Tibial nerve (tissue), 4 donors: ENCODE results near the gene FARP1. TPM values are rescaled to one million over a fixed set of nuclear protein-coding genes. Genes with fewer than 3 reads are reported as not detected.

Source experiments
- DNase-seq, 2 donors: peaks; one replicate each; pipeline ENCODE4 v3.0.0-alpha.2; 2019; ENCODE audit warnings: low spot score in 2 of 2
- H3K27ac ChIP-seq, 4 donors: fragments of 200-600 bp; sonication (generic) in 3 of 4; one replicate each; pipeline ENCODE4 v1.5.1; 2017 to 2019; ENCODE audit warnings: mild to moderate bottlenecking in 1 of 4
- H3K27me3 ChIP-seq, 2 donors: fragments of 200-600 bp; sonication (generic) in 1 of 2; one replicate each; pipeline versions ENCODE4 v1.5.1 to v1.6.0; 2017 to 2019
- H3K36me3 ChIP-seq, 3 donors: fragments of 200-600 bp; sonication (generic); one replicate each; pipeline ENCODE4 v1.5.1; 2018 to 2019
- H3K4me1 ChIP-seq, 4 donors: fragments of 200-600 bp; sonication (generic) in 3 of 4; one replicate each; pipeline ENCODE4 v1.5.1; 2017 to 2019
- H3K4me3 ChIP-seq, 4 donors: fragments of 200-600 bp; sonication (generic) in 3 of 4; one replicate each; pipeline ENCODE4 v1.5.1; 2017 to 2019; ENCODE audit warnings: mild to moderate bottlenecking in 1 of 4, moderate library complexity in 1 of 4
- H3K9me3 ChIP-seq, 4 donors: fragments of 200-600 bp; sonication (generic) in 3 of 4; one replicate each; pipeline ENCODE4 v1.5.1; 2017 to 2019
- CTCF ChIP-seq, 5 experiments: fragments of 200-600 bp in 3 of 5; fragments of 450-650 bp in 2 of 5; sonication (generic) in 3 of 5; IDR thresholded peaks; one replicate each; pipeline ENCODE4 v1.5.1; 2016 to 2019; ENCODE audit warnings: antibody characterized with exemption in 5 of 5, mild to moderate bottlenecking in 3 of 5, moderate library complexity in 2 of 5
- EP300 ChIP-seq, 2 donors: sonication (generic); formaldehyde crosslinking; IDR thresholded peaks; one replicate each; pipeline ENCODE4 v1.6.1; 2017; ENCODE audit warnings: antibody characterized with exemption in 2 of 2, mild to moderate bottlenecking in 1 of 2
- POLR2A ChIP-seq, 2 donors: fragments of 450-650 bp; IDR thresholded peaks; one replicate each; pipeline ENCODE4 v1.6.1; 2017; ENCODE audit warnings: antibody characterized with exemption in 2 of 2, mild to moderate bottlenecking in 2 of 2, moderate library complexity in 2 of 2
- WGBS, 2 donors: methylation state at CpG; one replicate each; pipeline ENCODE4 v1.1.5; 2018; 5-methylcytosine and 5-hydroxymethylcytosine counted together
- total RNA-seq, 4 donors: library from RNA; depleted of rRNA; stranded (reverse); fragments of >200 nt; gene quantifications; one replicate each; pipeline ENCODE4 v1.1.0, GENCODE V29; 2016

FARP1 gene
- total RNA-seq, 4 donors from 2014 or later = 21.4 to 28.5 (median 24.9) TPM

GRCh38 chr13:98098516-98098915 is 44.4 kb upstream of the FARP1 start:
- H3K4me1 ChIP-seq = no peaks in the 10 kb centered on the region
- no peak overlapping the region for H3K4me3 ChIP-seq
- no peak for DNase-seq
- no peak overlapping the region for H3K27ac ChIP-seq
- TF ChIP-seq POLR2A (IDR thresholded peaks at IDR 0.05) (no peak), EP300 (IDR thresholded peaks at IDR 0.05) (no peak), CTCF (IDR thresholded peaks at IDR 0.05) (no peak)
- H3K9me3 ChIP-seq = no peaks in the 10 kb centered on the region
- no peaks in the 10 kb centered on the region for H3K36me3 ChIP-seq
- 78 to 83% methylated on average over 7 of the region's 7 CpGs for WGBS, 2 donors
- H3K27me3 ChIP-seq = no peaks in the 10 kb centered on the region

- H3K27ac ChIP-seq = no peak overlapping the region
- no peak for TF ChIP-seq POLR2A (IDR thresholded peaks at IDR 0.05)
- TF ChIP-seq CTCF (IDR thresholded peaks at IDR 0.05) = no peak
- no peak for TF ChIP-seq EP300 (IDR thresholded peaks at IDR 0.05)
- H3K4me3 ChIP-seq = no peak overlapping the region
- H3K36me3 ChIP-seq = no peaks in the 10 kb centered on the region
- H3K9me3 ChIP-seq = no peaks in the 10 kb centered on the region
- no peaks in the 10 kb centered on the region for H3K4me1 ChIP-seq
- DNase-seq = no peak
- no peaks in the 10 kb centered on the region for H3K27me3 ChIP-seq
- WGBS, 2 donors = 93 to 95% methylated on average over 4 of the region's 4 CpGs
Observed at GRCh38 chr13:98099627-98100026, 43.3 kb upstream of the FARP1 start.

GRCh38 chr13:98100481-98100880 is 42.4 kb upstream of the FARP1 start:
- Histone ChIP-seq H3K27ac (no peak overlapping the region), H3K4me1 (no peaks in the 10 kb centered on the region), H3K36me3 (no peaks in the 10 kb centered on the region), H3K27me3 (no peaks in the 10 kb centered on the region), H3K4me3 (no peak overlapping the region), H3K9me3 (no peaks in the 10 kb centered on the region)
- 94 to 95% methylated on average over 10 of the region's 10 CpGs for WGBS, 2 donors
- TF ChIP-seq POLR2A (IDR thresholded peaks at IDR 0.05) (no peak), EP300 (IDR thresholded peaks at IDR 0.05) (no peak), CTCF (IDR thresholded peaks at IDR 0.05) (no peak)
- DNase-seq = no peak

- WGBS, 2 donors = 94% methylated on average over 2 of the region's 2 CpGs
- Histone ChIP-seq H3K9me3 (no peaks in the 10 kb centered on the region), H3K27ac (no peak overlapping the region), H3K27me3 (no peaks in the 10 kb centered on the region), H3K4me1 (no peaks in the 10 kb centered on the region), H3K36me3 (no peaks in the 10 kb centered on the region), H3K4me3 (no peak overlapping the region)
- TF ChIP-seq POLR2A (IDR thresholded peaks at IDR 0.05) (no peak), EP300 (IDR thresholded peaks at IDR 0.05) (no peak)
- DNase-seq = no peak
Observed at GRCh38 chr13:98103531-98103930, 39.4 kb upstream of the FARP1 start.

- DNase-seq = no peak
- Histone ChIP-seq H3K27me3 (no peaks in the 10 kb centered on the region), H3K27ac (no peak overlapping the region), H3K4me3 (no peak overlapping the region), H3K36me3 (no peaks in the 10 kb centered on the region), H3K4me1 (no peaks in the 10 kb centered on the region), H3K9me3 (no peaks in the 10 kb centered on the region)
- 73 to 75% methylated on average over 10 of the region's 10 CpGs for WGBS, 2 donors
- TF ChIP-seq EP300 (IDR thresholded peaks at IDR 0.05) (no peak), POLR2A (IDR thresholded peaks at IDR 0.05) (no peak), CTCF (IDR thresholded peaks at IDR 0.05) (no peak)
Observed at GRCh38 chr13:98103942-98104880, 38.7 kb upstream of the FARP1 start.
